H9 (cell line): ENCODE measurements around the gene NFKBIA. TPM values are rescaled to one million over a fixed set of nuclear protein-coding genes. Genes with fewer than 3 reads are reported as not detected.
A peak's percentile ranks its signal among the peaks of the same experiment; 100 is the strongest.

Source experiments
- DNase-seq: peaks from one replicate; pipeline ENCODE4 v3.0.0-alpha.2; 2017
- H2AFZ ChIP-seq: one replicate; pipeline ENCODE4 v1.6.1; 2013; ENCODE audit warnings: mild to moderate bottlenecking, low read length, control low read depth, moderate library complexity
- H2AK5ac ChIP-seq: 2 replicates; pipeline ENCODE4 v1.6.1; 2013; ENCODE audit warnings: low read length, control low read depth, mixed read lengths; ENCODE audit not compliant: insufficient read length
- H2BK120ac ChIP-seq: one replicate; pipeline ENCODE4 v1.6.1; 2013; ENCODE audit warnings: low read depth, mild to moderate bottlenecking, low read length, control low read depth, inconsistent platforms; ENCODE audit not compliant: poor library complexity, severe bottlenecking
- H2BK12ac ChIP-seq: 2 replicates; pipeline ENCODE4 v1.6.1; 2013; ENCODE audit warnings: low read length, control low read depth, mixed read lengths, low read depth; ENCODE audit not compliant: insufficient read length
- H2BK15ac ChIP-seq: 2 replicates; pipeline ENCODE4 v1.6.1; 2013; ENCODE audit warnings: low read depth, low read length, control low read depth
- H2BK20ac ChIP-seq: one replicate; pipeline ENCODE4 v1.6.1; 2013; ENCODE audit warnings: low read depth, mild to moderate bottlenecking, low read length, control low read depth, inconsistent platforms; ENCODE audit not compliant: poor library complexity, severe bottlenecking
- H2BK5ac ChIP-seq: 2 replicates; pipeline ENCODE4 v1.6.1; 2013; ENCODE audit warnings: low read length, control low read depth, mixed read lengths; ENCODE audit not compliant: insufficient read length
- H3K14ac ChIP-seq: 2 replicates; pipeline ENCODE4 v1.6.1; 2013; ENCODE audit warnings: low read length, control low read depth; ENCODE audit not compliant: insufficient read depth
- H3K18ac ChIP-seq: 2 replicates; pipeline ENCODE4 v1.6.1; 2013; ENCODE audit warnings: low read depth, mild to moderate bottlenecking, mixed read lengths, low read length, control low read depth; ENCODE audit not compliant: insufficient read length
- H3K23ac ChIP-seq: 2 replicates; pipeline ENCODE4 v1.6.1; 2013; ENCODE audit warnings: low read length, control low read depth, mixed read lengths, low read depth; ENCODE audit not compliant: insufficient read length
- H3K23me2 ChIP-seq: 2 replicates; pipeline ENCODE4 v1.6.1; 2013; ENCODE audit warnings: low read depth, mild to moderate bottlenecking, mixed read lengths, low read length, control low read depth; ENCODE audit not compliant: insufficient read length, poor library complexity, severe bottlenecking
- H3K27ac ChIP-seq: 2 replicates; pipeline ENCODE4 v1.5.1; 2013; ENCODE audit warnings: low read length, control low read depth, mixed read lengths, low read depth; ENCODE audit not compliant: insufficient read length
- H3K27me3 ChIP-seq: 2 replicates; pipeline ENCODE4 v1.6.1; 2013; ENCODE audit warnings: low read length, control low read depth, inconsistent platforms; ENCODE audit not compliant: insufficient read depth
- H3K4ac ChIP-seq: 2 replicates; pipeline ENCODE4 v1.6.1; 2013; ENCODE audit warnings: low read depth, mild to moderate bottlenecking, control low read depth, inconsistent platforms, low read length, moderate library complexity
- H3K4me1 ChIP-seq: 2 replicates; pipeline ENCODE4 v1.6.1; 2013; ENCODE audit warnings: low read length, control low read depth, inconsistent platforms; ENCODE audit not compliant: insufficient read depth
- H3K4me2 ChIP-seq: 2 replicates; pipeline ENCODE4 v1.6.1; 2013; ENCODE audit warnings: low read length, control low read depth, mixed read lengths; ENCODE audit not compliant: insufficient read length, insufficient read depth
- H3K56ac ChIP-seq: 2 replicates; pipeline ENCODE4 v1.6.1; 2013; ENCODE audit warnings: low read depth, mild to moderate bottlenecking, mixed read lengths, low read length, control low read depth; ENCODE audit not compliant: insufficient read length
- H3K79me1 ChIP-seq: 2 replicates; pipeline ENCODE4 v1.6.1; 2013; ENCODE audit warnings: low read depth, mild to moderate bottlenecking, moderate library complexity, low read length, control low read depth, inconsistent platforms; ENCODE audit not compliant: insufficient read depth, poor library complexity, severe bottlenecking
- H3K79me2 ChIP-seq: 2 replicates; pipeline ENCODE4 v1.6.1; 2013; ENCODE audit warnings: low read length, control low read depth, inconsistent platforms; ENCODE audit not compliant: insufficient read depth
- H3K9ac ChIP-seq: 2 replicates; pipeline ENCODE4 v1.6.1; 2013; ENCODE audit warnings: low read length, control low read depth, mixed read lengths; ENCODE audit not compliant: insufficient read length; ENCODE audit errors: extremely low read depth
- H3K9me3 ChIP-seq: one replicate; pipeline ENCODE4 v1.6.1; 2013; ENCODE audit warnings: low read depth, low read length, inconsistent platforms; ENCODE audit not compliant: control insufficient read depth
- H3T11ph ChIP-seq: one replicate; pipeline ENCODE4 v1.6.1; 2013; ENCODE audit warnings: mild to moderate bottlenecking, low read length, control low read depth, inconsistent platforms
- H4K20me1 ChIP-seq: one replicate; pipeline ENCODE4 v1.6.1; 2013; ENCODE audit not compliant: control insufficient read depth, insufficient read length, insufficient read depth
- H4K5ac ChIP-seq: 2 replicates; pipeline ENCODE4 v1.6.1; 2013; ENCODE audit warnings: low read depth, mild to moderate bottlenecking, mixed read lengths, low read length, control low read depth; ENCODE audit not compliant: insufficient read length
- H4K8ac ChIP-seq: replicated peaks from 2 replicates; pipeline ENCODE4 v1.6.1; 2013; ENCODE audit warnings: low read length, control low read depth, mixed read lengths, low read depth; ENCODE audit not compliant: insufficient read length
- H4K91ac ChIP-seq: 2 replicates; pipeline ENCODE4 v1.6.1; 2013; ENCODE audit warnings: low read depth, mild to moderate bottlenecking, moderate library complexity, mixed read lengths, low read length, control low read depth; ENCODE audit not compliant: insufficient read length
- H3K27ac Mint-ChIP-seq, 3 experiments: 2 replicates in 2 of 3; 3 replicates in 1 of 3; pipeline ENCODE4 v1.8.0; 2020 to 2021; ENCODE audit warnings: mixed read lengths in 3 of 3, mild to moderate bottlenecking in 1 of 3, moderate library complexity in 1 of 3
- H3K27me3 Mint-ChIP-seq: 2 replicates; pipeline ENCODE4 v1.8.0; 2021; ENCODE audit warnings: low read depth, mild to moderate bottlenecking, moderate library complexity, mixed read lengths
- H3K36me3 Mint-ChIP-seq, 3 experiments: 2 replicates in 2 of 3; 3 replicates in 1 of 3; pipeline ENCODE4 v1.8.0; 2020 to 2021; ENCODE audit warnings: low read depth in 3 of 3, mixed read lengths in 3 of 3; ENCODE audit not compliant: insufficient read depth in 1 of 3
- H3K4me1 Mint-ChIP-seq, 2 experiments: 2 replicates each; pipeline ENCODE4 v1.8.0; 2020; ENCODE audit warnings: mixed read lengths in 2 of 2
- H3K4me3 Mint-ChIP-seq, 2 experiments: 2 replicates in 1 of 2; 3 replicates in 1 of 2; pipeline ENCODE4 v1.8.0; 2020 to 2021; ENCODE audit warnings: mild to moderate bottlenecking in 2 of 2, mixed read lengths in 2 of 2, moderate library complexity in 1 of 2
- H3K9me3 Mint-ChIP-seq, 2 experiments: 2 replicates in 1 of 2; 3 replicates in 1 of 2; pipeline ENCODE4 v1.8.0; 2020; ENCODE audit warnings: mild to moderate bottlenecking in 2 of 2, mixed read lengths in 2 of 2, moderate library complexity in 1 of 2
- WGBS: extraction: QIAGEN DNeasy Blood & Tissue Kit; methylation state at CpG from one replicate; pipeline ENCODE4 v1.1.7; 2013; ENCODE audit warnings: missing lambda C conversion rate, low lambda C conversion rate, mixed read lengths; ENCODE audit not compliant: insufficient read length; ENCODE audit errors: extremely low coverage; 5-methylcytosine and 5-hydroxymethylcytosine counted together
- long read RNA-seq: library from polyadenylated mRNA; unstranded; transcript quantifications from one replicate; pipeline ENCODE4 v2.0.0, GENCODE V29; 2020
- total RNA-seq: library from RNA; stranded (reverse); gene quantifications from 2 replicates; pipeline ENCODE4 v1.2.1, GENCODE V29; 2021
- TF ChIP-seq, protein P1 (sequence below): fragments of 200-600 bp; sonication (generic); conservative IDR thresholded peaks from 3 replicates; pipeline ENCODE4 v1.8.0; 2021; ENCODE audit warnings: antibody characterized with exemption, mild to moderate bottlenecking

Gene NFKBIA, protein sequence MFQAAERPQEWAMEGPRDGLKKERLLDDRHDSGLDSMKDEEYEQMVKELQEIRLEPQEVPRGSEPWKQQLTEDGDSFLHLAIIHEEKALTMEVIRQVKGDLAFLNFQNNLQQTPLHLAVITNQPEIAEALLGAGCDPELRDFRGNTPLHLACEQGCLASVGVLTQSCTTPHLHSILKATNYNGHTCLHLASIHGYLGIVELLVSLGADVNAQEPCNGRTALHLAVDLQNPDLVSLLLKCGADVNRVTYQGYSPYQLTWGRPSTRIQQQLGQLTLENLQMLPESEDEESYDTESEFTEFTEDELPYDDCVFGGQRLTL
- 38.4 and 39.1 TPM in 2 replicates for total RNA-seq
- long read RNA-seq, transcript NFKBIA-208 (6 exons, 1,400 nt): minor isoform, 5 of 143 reads
- long read RNA-seq, transcript NFKBIA-201 (6 exons, 1,558 nt): major isoform, 123 of 143 reads
- long read RNA-seq, partial matches to known transcripts: 2 of 143 reads
- long read RNA-seq, other reads (novel, unspliced or antisense): 8 of 143 reads

DNA sequence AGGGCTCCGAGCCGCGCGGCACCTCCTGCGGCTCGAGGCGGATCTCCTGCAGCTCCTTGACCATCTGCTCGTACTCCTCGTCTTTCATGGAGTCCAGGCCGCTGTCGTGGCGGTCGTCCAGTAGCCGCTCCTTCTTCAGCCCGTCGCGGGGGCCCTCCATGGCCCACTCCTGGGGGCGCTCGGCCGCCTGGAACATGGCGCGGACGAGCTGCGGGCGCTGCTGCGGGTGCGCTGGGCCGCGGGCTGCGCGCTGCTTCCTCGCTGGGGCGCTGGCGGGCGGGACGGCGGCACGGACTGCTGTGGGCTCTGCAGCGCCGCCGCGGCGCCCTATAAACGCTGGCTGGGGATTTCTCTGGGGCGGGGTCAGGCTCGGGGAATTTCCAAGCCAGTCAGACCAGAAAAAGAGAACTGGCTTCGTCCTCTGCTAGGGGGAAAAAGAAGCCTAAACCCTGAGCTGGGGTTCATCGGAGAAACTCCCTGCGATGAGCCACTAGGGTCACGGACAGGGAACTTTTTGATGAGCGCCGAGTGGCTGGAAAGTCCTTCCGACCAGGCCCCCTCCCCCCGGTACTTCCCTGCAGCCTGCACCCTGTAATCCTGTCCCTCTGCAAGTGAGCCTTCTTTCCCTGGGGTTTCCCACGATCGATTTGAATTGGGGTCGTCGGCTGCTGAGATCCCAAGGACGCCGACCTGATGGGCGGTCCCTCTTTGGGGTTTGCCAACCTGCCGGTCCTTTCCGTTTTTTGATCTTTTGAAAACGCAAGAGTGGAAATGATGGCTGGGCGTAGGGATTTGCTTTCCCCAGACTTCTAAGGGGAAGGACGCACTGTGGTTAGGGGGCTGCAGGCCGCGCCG, at the start of gene NFKBIA:
TSS of gene NFKBIA (minus strand) at position 301 of the 855 bp plus-strand sequence. CDS start at position 196, 105 bp downstream.
- Histone ChIP-seq H3K4ac (no peak within 1 kb of the TSS; the same call in 1 of the 2 replicates), H3K23me2 (peaks cover 6% of the 10 kb centered on the region), H3K14ac (peak within 1 kb of the TSS; percentile 98), H2BK120ac (peak within 1 kb of the TSS; percentile 65), H2BK12ac (no peak within 1 kb of the TSS), H3K56ac (no peak within 1 kb of the TSS), H4K20me1 (no peaks in the 10 kb centered on the region), H3K23ac (no peak within 1 kb of the TSS), H4K8ac (no peak within 1 kb of the TSS), H3K9me3 (no peaks in the 10 kb centered on the region), H3K79me1 (no peaks in the 10 kb centered on the region), H4K91ac (no peak within 1 kb of the TSS), H3T11ph (no peak within 1 kb of the TSS), H3K9ac (peak within 1 kb of the TSS; percentile 80), H2AK5ac (no peak within 1 kb of the TSS), H3K27me3 (no peaks in the 10 kb centered on the region), H3K27ac (no peak within 1 kb of the TSS), H3K18ac (peak within 1 kb of the TSS; percentile 87), H2BK5ac (no peak within 1 kb of the TSS), H3K4me1 (peaks cover 7% of the 10 kb centered on the region), H2AFZ (no peak within 1 kb of the TSS), H4K5ac (no peak within 1 kb of the TSS), H2BK15ac (no peak within 1 kb of the TSS), H2BK20ac (no peak within 1 kb of the TSS), H3K79me2 (no peaks in the 10 kb centered on the region), H3K4me2 (peak within 1 kb of the TSS; percentile 91)
- Mint-ChIP-seq H3K27me3 (no peaks in the 10 kb centered on the region), H3K9me3 (no peaks in the 10 kb centered on the region), H3K27ac (peak within 1 kb of the TSS; percentile 97 to 99 (median 97)), H3K4me1 (peaks cover 34% of the 10 kb centered on the region in 2 experiments), H3K36me3 (peaks cover 20 to 38% (median 32%) of the 10 kb centered on the region in 3 experiments; a peak in 6 of 7 replicates), H3K4me3 (peak within 1 kb of the TSS; percentile 94 to 95)
- TF ChIP-seq, protein P1, sequence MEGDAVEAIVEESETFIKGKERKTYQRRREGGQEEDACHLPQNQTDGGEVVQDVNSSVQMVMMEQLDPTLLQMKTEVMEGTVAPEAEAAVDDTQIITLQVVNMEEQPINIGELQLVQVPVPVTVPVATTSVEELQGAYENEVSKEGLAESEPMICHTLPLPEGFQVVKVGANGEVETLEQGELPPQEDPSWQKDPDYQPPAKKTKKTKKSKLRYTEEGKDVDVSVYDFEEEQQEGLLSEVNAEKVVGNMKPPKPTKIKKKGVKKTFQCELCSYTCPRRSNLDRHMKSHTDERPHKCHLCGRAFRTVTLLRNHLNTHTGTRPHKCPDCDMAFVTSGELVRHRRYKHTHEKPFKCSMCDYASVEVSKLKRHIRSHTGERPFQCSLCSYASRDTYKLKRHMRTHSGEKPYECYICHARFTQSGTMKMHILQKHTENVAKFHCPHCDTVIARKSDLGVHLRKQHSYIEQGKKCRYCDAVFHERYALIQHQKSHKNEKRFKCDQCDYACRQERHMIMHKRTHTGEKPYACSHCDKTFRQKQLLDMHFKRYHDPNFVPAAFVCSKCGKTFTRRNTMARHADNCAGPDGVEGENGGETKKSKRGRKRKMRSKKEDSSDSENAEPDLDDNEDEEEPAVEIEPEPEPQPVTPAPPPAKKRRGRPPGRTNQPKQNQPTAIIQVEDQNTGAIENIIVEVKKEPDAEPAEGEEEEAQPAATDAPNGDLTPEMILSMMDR: peak; percentile 40
- WGBS: no CpG with 5 or more reads among the region's 69 CpGs
- DNase-seq: peak; percentile 81
